ENCODE measurements around the gene CCDC6.

DNA sequence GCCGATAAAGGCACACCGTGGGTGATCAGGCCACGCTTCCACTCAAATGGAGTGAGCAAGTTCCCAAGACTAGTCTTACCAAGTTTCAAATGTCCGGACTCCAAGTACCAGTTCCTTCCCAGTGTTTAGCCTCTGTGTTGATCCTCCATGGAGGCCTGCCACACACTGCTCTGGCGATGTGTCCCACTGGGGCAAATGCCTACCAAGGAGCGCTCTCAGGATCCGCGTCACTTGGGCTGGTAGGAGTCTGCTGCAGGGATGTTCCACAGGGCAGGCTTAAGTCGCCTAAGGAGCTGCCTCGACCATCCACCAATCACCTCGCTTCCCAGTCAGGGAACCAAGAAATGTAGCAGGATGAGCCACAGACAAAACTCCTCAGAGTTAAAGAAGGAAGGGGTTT, 135.7 kb downstream of the CCDC6 start:
- no peak for TF ChIP-seq POU5F1 (IDR thresholded peaks at IDR 0.05; ENCODE audit: low read depth, low read length)
- TF ChIP-seq POLR2AphosphoS5 (IDR thresholded peaks at IDR 0.05; ENCODE audit: low read depth, low read length) = no peak
- TF ChIP-seq, protein P1, sequence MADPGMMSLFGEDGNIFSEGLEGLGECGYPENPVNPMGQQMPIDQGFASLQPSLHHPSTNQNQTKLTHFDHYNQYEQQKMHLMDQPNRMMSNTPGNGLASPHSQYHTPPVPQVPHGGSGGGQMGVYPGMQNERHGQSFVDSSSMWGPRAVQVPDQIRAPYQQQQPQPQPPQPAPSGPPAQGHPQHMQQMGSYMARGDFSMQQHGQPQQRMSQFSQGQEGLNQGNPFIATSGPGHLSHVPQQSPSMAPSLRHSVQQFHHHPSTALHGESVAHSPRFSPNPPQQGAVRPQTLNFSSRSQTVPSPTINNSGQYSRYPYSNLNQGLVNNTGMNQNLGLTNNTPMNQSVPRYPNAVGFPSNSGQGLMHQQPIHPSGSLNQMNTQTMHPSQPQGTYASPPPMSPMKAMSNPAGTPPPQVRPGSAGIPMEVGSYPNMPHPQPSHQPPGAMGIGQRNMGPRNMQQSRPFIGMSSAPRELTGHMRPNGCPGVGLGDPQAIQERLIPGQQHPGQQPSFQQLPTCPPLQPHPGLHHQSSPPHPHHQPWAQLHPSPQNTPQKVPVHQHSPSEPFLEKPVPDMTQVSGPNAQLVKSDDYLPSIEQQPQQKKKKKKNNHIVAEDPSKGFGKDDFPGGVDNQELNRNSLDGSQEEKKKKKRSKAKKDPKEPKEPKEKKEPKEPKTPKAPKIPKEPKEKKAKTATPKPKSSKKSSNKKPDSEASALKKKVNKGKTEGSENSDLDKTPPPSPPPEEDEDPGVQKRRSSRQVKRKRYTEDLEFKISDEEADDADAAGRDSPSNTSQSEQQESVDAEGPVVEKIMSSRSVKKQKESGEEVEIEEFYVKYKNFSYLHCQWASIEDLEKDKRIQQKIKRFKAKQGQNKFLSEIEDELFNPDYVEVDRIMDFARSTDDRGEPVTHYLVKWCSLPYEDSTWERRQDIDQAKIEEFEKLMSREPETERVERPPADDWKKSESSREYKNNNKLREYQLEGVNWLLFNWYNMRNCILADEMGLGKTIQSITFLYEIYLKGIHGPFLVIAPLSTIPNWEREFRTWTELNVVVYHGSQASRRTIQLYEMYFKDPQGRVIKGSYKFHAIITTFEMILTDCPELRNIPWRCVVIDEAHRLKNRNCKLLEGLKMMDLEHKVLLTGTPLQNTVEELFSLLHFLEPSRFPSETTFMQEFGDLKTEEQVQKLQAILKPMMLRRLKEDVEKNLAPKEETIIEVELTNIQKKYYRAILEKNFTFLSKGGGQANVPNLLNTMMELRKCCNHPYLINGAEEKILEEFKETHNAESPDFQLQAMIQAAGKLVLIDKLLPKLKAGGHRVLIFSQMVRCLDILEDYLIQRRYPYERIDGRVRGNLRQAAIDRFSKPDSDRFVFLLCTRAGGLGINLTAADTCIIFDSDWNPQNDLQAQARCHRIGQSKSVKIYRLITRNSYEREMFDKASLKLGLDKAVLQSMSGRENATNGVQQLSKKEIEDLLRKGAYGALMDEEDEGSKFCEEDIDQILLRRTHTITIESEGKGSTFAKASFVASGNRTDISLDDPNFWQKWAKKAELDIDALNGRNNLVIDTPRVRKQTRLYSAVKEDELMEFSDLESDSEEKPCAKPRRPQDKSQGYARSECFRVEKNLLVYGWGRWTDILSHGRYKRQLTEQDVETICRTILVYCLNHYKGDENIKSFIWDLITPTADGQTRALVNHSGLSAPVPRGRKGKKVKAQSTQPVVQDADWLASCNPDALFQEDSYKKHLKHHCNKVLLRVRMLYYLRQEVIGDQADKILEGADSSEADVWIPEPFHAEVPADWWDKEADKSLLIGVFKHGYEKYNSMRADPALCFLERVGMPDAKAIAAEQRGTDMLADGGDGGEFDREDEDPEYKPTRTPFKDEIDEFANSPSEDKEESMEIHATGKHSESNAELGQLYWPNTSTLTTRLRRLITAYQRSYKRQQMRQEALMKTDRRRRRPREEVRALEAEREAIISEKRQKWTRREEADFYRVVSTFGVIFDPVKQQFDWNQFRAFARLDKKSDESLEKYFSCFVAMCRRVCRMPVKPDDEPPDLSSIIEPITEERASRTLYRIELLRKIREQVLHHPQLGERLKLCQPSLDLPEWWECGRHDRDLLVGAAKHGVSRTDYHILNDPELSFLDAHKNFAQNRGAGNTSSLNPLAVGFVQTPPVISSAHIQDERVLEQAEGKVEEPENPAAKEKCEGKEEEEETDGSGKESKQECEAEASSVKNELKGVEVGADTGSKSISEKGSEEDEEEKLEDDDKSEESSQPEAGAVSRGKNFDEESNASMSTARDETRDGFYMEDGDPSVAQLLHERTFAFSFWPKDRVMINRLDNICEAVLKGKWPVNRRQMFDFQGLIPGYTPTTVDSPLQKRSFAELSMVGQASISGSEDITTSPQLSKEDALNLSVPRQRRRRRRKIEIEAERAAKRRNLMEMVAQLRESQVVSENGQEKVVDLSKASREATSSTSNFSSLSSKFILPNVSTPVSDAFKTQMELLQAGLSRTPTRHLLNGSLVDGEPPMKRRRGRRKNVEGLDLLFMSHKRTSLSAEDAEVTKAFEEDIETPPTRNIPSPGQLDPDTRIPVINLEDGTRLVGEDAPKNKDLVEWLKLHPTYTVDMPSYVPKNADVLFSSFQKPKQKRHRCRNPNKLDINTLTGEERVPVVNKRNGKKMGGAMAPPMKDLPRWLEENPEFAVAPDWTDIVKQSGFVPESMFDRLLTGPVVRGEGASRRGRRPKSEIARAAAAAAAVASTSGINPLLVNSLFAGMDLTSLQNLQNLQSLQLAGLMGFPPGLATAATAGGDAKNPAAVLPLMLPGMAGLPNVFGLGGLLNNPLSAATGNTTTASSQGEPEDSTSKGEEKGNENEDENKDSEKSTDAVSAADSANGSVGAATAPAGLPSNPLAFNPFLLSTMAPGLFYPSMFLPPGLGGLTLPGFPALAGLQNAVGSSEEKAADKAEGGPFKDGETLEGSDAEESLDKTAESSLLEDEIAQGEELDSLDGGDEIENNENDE (IDR thresholded peaks at IDR 0.05; ENCODE audit: insufficient replicate concordance, low read length) = no peak
- no peak for TF ChIP-seq EP300 (IDR thresholded peaks at IDR 0.05; ENCODE audit: borderline replicate concordance in 1 of 2, low read depth in 2 of 2, low read length in 2 of 2)
- no peak for TF ChIP-seq CTCF (IDR thresholded peaks at IDR 0.05; ENCODE audit: control extremely low read depth in 1 of 3, insufficient read depth in 1 of 3, low read depth in 1 of 3, low read length in 3 of 3)
- TF ChIP-seq RAD21 (IDR thresholded peaks at IDR 0.05 in 1 of 2, conservative IDR thresholded peaks at IDR 0.05 in 1 of 2; ENCODE audit: low read depth in 2 of 2, low read length in 2 of 2) = no peak
- TF ChIP-seq CEBPB (IDR thresholded peaks at IDR 0.05; ENCODE audit: low read depth, low read length) = no peak
- TF ChIP-seq ZNF274 (IDR thresholded peaks at IDR 0.05; ENCODE audit: borderline replicate concordance, extremely low read depth, low read length) = no peak
- TF ChIP-seq EZH2 (IDR thresholded peaks at IDR 0.05; ENCODE audit: low read depth, low read length, severe bottlenecking) = no peak
- TF ChIP-seq GABPA (IDR thresholded peaks at IDR 0.05; ENCODE audit: borderline replicate concordance, insufficient read depth, low read length) = no peak
- TF ChIP-seq TCF12 (IDR thresholded peaks at IDR 0.05; ENCODE audit: low read depth, low read length) = no peak
- TF ChIP-seq, protein P2, sequence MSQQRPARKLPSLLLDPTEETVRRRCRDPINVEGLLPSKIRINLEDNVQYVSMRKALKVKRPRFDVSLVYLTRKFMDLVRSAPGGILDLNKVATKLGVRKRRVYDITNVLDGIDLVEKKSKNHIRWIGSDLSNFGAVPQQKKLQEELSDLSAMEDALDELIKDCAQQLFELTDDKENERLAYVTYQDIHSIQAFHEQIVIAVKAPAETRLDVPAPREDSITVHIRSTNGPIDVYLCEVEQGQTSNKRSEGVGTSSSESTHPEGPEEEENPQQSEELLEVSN (IDR thresholded peaks at IDR 0.05) = no peak

All from H1 (cell line).